ENCODE measurements around the gene PPP2R5C. TPM values are rescaled to one million over a fixed set of nuclear protein-coding genes. Genes with fewer than 3 reads are reported as not detected.
"Not testable (repeated sequence)": the region's sequence is repeated elsewhere in the genome, so short reads cannot be mapped to it uniquely, and the experiment has no call there.

Gene PPP2R5C
- total and polyA plus RNA-seq, 8 donors, result 103 to 176 (median 112) TPM

GRCh38 chr14:101727611-101728366 lies 33.7 kb upstream of the PPP2R5C start:
- Histone ChIP-seq H3K4me1 (peaks cover 11 to 52% of the 10 kb centered on the region in 2 donors), H3K27me3 (no peaks in the 10 kb centered on the region), H3K9me3 (no peaks in the 10 kb centered on the region), H3K4me3 (no peak overlapping the region), H3K27ac (no peak overlapping the region), H3K36me3 (no peaks in the 10 kb centered on the region)
- TF ChIP-seq CTCF (IDR thresholded peaks at IDR 0.05), result no peak
- ATAC-seq (no peak), DNase-seq (no peak)
- intact Hi-C loops (cut with DNase I), result no loop called here

GRCh38 chr14:101728367-101728742 lies 33.2 kb upstream of the PPP2R5C start:
- TF ChIP-seq CTCF (IDR thresholded peaks at IDR 0.05), result no peak
- Histone ChIP-seq H3K27ac (no peak overlapping the region), H3K4me1 (peaks cover 11 to 53% of the 10 kb centered on the region in 2 donors), H3K9me3 (no peaks in the 10 kb centered on the region), H3K4me3 (no peak overlapping the region), H3K36me3 (no peaks in the 10 kb centered on the region), H3K27me3 (no peaks in the 10 kb centered on the region)
- ATAC-seq (no peak), DNase-seq (no peak)
- intact Hi-C loops (cut with DNase I), result no loop called here

GRCh38 chr14:101729382-101729781 lies 32.1 kb upstream of the PPP2R5C start:
- Histone ChIP-seq H3K27ac (no peak overlapping the region), H3K27me3 (no peaks in the 10 kb centered on the region), H3K4me1 (peaks cover 11 to 53% of the 10 kb centered on the region in 2 donors), H3K36me3 (no peaks in the 10 kb centered on the region), H3K9me3 (no peaks in the 10 kb centered on the region), H3K4me3 (no peak overlapping the region)
- TF ChIP-seq CTCF (IDR thresholded peaks at IDR 0.05), result no peak
- intact Hi-C loops (cut with DNase I), result no loop called here
- DNase-seq (no peak), ATAC-seq (no peak)

GRCh38 chr14:101730157-101730556 lies 31.4 kb upstream of the PPP2R5C start:
- H3K4me3 ChIP-seq; intact Hi-C loops (cut with DNase I); H3K36me3 ChIP-seq; DNase-seq; H3K9me3 ChIP-seq; ATAC-seq; H3K27me3 ChIP-seq: not testable (repeated sequence)
- Histone ChIP-seq H3K27ac (peak overlapping the region in 1 of 2 donors; percentile 91), H3K4me1 (peaks cover 11 to 53% of the 10 kb centered on the region in 2 donors)

- ATAC-seq (no peak), DNase-seq (no peak)
- no peak for TF ChIP-seq CTCF (IDR thresholded peaks at IDR 0.05)
- intact Hi-C loops (cut with DNase I), result no loop called here
- H3K4me3 ChIP-seq, result peak overlapping the region in 1 of 2 donors; percentile 22
- no peaks in the 10 kb centered on the region for H3K9me3 ChIP-seq
- no peaks in the 10 kb centered on the region for H3K36me3 ChIP-seq
- H3K27me3 ChIP-seq, result no peaks in the 10 kb centered on the region
- peaks cover 11 to 53% of the 10 kb centered on the region in 2 donors for H3K4me1 ChIP-seq
- peak overlapping the region; percentile 79 to 91 for H3K27ac ChIP-seq
These were observed 30.8 kb upstream of the PPP2R5C start for GRCh38 chr14:101730626-101731186.

All from left lung (tissue), 10 donors.